DMS79 (cell line): ENCODE measurements around the gene XXYLT1.
"Not testable (repeated sequence)": the region's sequence is repeated elsewhere in the genome, so short reads cannot be mapped to it uniquely, and the experiment has no call there.

Source experiments
- DNase-seq: peaks from one replicate; lab custom pipeline; 2025; lab: John Stamatoyannopoulos, UW

Gene XXYLT1

GRCh38 chr3:195250473-195251251 lies 20.3 kb downstream of the XXYLT1 start:
- no peak for DNase-seq

- no peak for DNase-seq
Observed at GRCh38 chr3:195249858-195250464, 21.0 kb downstream of the XXYLT1 start.

- no peak for DNase-seq
Observed at GRCh38 chr3:195249057-195249770, 21.7 kb downstream of the XXYLT1 start.

GRCh38 chr3:195248281-195248680 lies 22.7 kb downstream of the XXYLT1 start:
- no peak for DNase-seq

GRCh38 chr3:195247863-195248189 lies 23.1 kb downstream of the XXYLT1 start:
- DNase-seq: no peak

- DNase-seq: no peak
Observed at GRCh38 chr3:195247086-195247862, 23.7 kb downstream of the XXYLT1 start.

GRCh38 chr3:195246581-195246995 lies 24.4 kb downstream of the XXYLT1 start:
- no peak for DNase-seq

- DNase-seq: no peak
Observed at GRCh38 chr3:195245531-195245951, 25.4 kb downstream of the XXYLT1 start.

- no peak for DNase-seq
Observed at GRCh38 chr3:195241592-195242355, 29.2 kb downstream of the XXYLT1 start.

GRCh38 chr3:195240939-195241338 lies 30.0 kb downstream of the XXYLT1 start:
- DNase-seq: peak; percentile 96

- DNase-seq: no peak
Observed at GRCh38 chr3:195240171-195240701, 30.7 kb downstream of the XXYLT1 start.

GRCh38 chr3:195239121-195239520 lies 31.8 kb downstream of the XXYLT1 start:
- DNase-seq: no peak

- DNase-seq: no peak
Observed at GRCh38 chr3:195238586-195239118, 32.3 kb downstream of the XXYLT1 start.

- no peak for DNase-seq
Observed at GRCh38 chr3:195238081-195238571, 32.8 kb downstream of the XXYLT1 start.

- no peak for DNase-seq
Observed at GRCh38 chr3:195236801-195237570, 34.0 kb downstream of the XXYLT1 start.

- no peak for DNase-seq
Observed at GRCh38 chr3:195236076-195236798, 34.7 kb downstream of the XXYLT1 start.

GRCh38 chr3:195230244-195230643 lies 40.7 kb downstream of the XXYLT1 start:
- DNase-seq: no peak

- not testable (repeated sequence) for DNase-seq
Observed at GRCh38 chr3:195228886-195229285, 42.1 kb downstream of the XXYLT1 start.

- peak; percentile 71 for DNase-seq
Observed at GRCh38 chr3:195227871-195228270, 43.1 kb downstream of the XXYLT1 start.
